Aorta (tissue), 5 donors: ENCODE results near the gene SENP2. TPM values are rescaled to one million over a fixed set of nuclear protein-coding genes. Genes with fewer than 3 reads are reported as not detected.
A peak's percentile ranks its signal among the peaks of the same experiment; 100 is the strongest.
"Not testable (repeated sequence)": the region's sequence is repeated elsewhere in the genome, so short reads cannot be mapped to it uniquely, and the experiment has no call there.

Source experiments
- ATAC-seq: fragments of 200-7000 bp; cut with Tn5 transposase; one replicate; pipeline ENCODE4 v1.9.1; 2022; ENCODE audit warnings: moderate library complexity; ENCODE audit not compliant: low FRiP score
- DNase-seq, 2 donors: peaks; one replicate each; pipeline ENCODE4 v3.0.0-alpha.2; 2020
- H3K27ac ChIP-seq, 2 donors: one replicate each; pipeline ENCODE4 v1.5.1; 2013; ENCODE audit warnings: low read length in 2 of 2, mild to moderate bottlenecking in 2 of 2, moderate library complexity in 2 of 2, control low read depth in 1 of 2, inconsistent platforms in 1 of 2, low read depth in 1 of 2
- H3K27me3 ChIP-seq, 2 donors: one replicate each; pipeline ENCODE4 v1.6.1; 2013; ENCODE audit warnings: control low read depth in 1 of 2, low read length in 1 of 2, mild to moderate bottlenecking in 1 of 2, moderate library complexity in 1 of 2; ENCODE audit not compliant: insufficient read depth in 2 of 2, control insufficient read depth in 1 of 2
- H3K36me3 ChIP-seq, 2 donors: one replicate each; pipeline ENCODE4 v1.6.1; 2013; ENCODE audit warnings: control low read depth in 1 of 2, low read length in 1 of 2, mild to moderate bottlenecking in 1 of 2; ENCODE audit not compliant: insufficient read depth in 2 of 2, control insufficient read depth in 1 of 2
- H3K4me1 ChIP-seq, 2 donors: one replicate each; pipeline ENCODE4 v1.6.1; 2013; ENCODE audit warnings: low read length in 2 of 2, control low read depth in 1 of 2, mild to moderate bottlenecking in 1 of 2, moderate library complexity in 1 of 2; ENCODE audit not compliant: insufficient read depth in 2 of 2, control insufficient read depth in 1 of 2
- H3K4me3 ChIP-seq, 2 donors: one replicate each; pipeline ENCODE4 v1.5.1; 2013; ENCODE audit warnings: low read length in 2 of 2, control low read depth in 1 of 2, mild to moderate bottlenecking in 1 of 2
- H3K9me3 ChIP-seq: one replicate; pipeline ENCODE4 v1.6.1; 2013; ENCODE audit warnings: mild to moderate bottlenecking, low read length; ENCODE audit not compliant: control insufficient read depth
- WGBS, 2 donors: extraction: QIAGEN DNeasy Blood & Tissue Kit; methylation state at CpG; one replicate each; pipeline ENCODE4 v1.1.7; 2013; 5-methylcytosine and 5-hydroxymethylcytosine counted together
- intact Hi-C, 2 donors: fragments of 100-400 bp; cut with DNase I; formaldehyde crosslinking; loops; one replicate each; pipeline versions ENCODE4 v1.14.2 to v1.15.0; 2022
- polyA plus RNA-seq, 2 donors: library from polyadenylated mRNA; stranded (reverse); fragments of 200-250 nt; gene quantifications; one replicate each; pipeline ENCODE4 v1.2.3, GENCODE V29; 2013
- total RNA-seq, 2 donors: library from RNA; stranded (reverse); fragmentation: NEBNext Ultra II Directional; extraction: Animal tissue kit (Norgen Biotek cat#: 25700); gene quantifications; one replicate each; pipeline ENCODE4 v1.2.1, GENCODE V29; 2021
- donor health status: healthy with polysubstance abuse.
- donor health status: Bipolar disorder and iron deficiency.
- donor health status: DM: no; HTN: no; CAD: no.
- donor health status: DM: no; HTN: no; CAD: no.
- donor health status: DM: yes; HTN: yes; CAD: no.

SENP2 gene
- total and polyA plus RNA-seq, 4 donors, result 13.6 to 41.6 (median 25.9) TPM

- no peaks in the 10 kb centered on the region for H3K36me3 ChIP-seq
- H3K27me3 ChIP-seq, result no peaks in the 10 kb centered on the region
- ATAC-seq (no peak), DNase-seq (no peak)
- H3K4me1 ChIP-seq, result no peaks in the 10 kb centered on the region
- H3K4me3 ChIP-seq, result no peak overlapping the region
- H3K27ac ChIP-seq, result no peak overlapping the region
- no peaks in the 10 kb centered on the region for H3K9me3 ChIP-seq
- intact Hi-C loops, result loop anchor here in 1 of 2 donors (5.0 kb wide), 1 partner anchor 59 kb away; the partner anchor contains the start of gene TMEM41A
- 81 to 86% methylated on average over 1 of the region's 1 CpG for WGBS, 2 donors
Measured at GRCh38 chr3:185555860-185556347, 30.2 kb upstream of the SENP2 start.

- not testable (repeated sequence) for DNase-seq, H3K27me3 ChIP-seq, H3K27ac ChIP-seq, H3K9me3 ChIP-seq, H3K4me3 ChIP-seq, H3K36me3 ChIP-seq, H3K4me1 ChIP-seq, ATAC-seq
- intact Hi-C loops, result loop anchor here in 1 of 2 donors (5.0 kb wide), 1 partner anchor 59 kb away; the partner anchor contains the start of gene TMEM41A
- 88 to 91% methylated on average over 6 of the region's 6 CpGs for WGBS, 2 donors
Measured at GRCh38 chr3:185556640-185557039, 29.5 kb upstream of the SENP2 start.

DNA sequence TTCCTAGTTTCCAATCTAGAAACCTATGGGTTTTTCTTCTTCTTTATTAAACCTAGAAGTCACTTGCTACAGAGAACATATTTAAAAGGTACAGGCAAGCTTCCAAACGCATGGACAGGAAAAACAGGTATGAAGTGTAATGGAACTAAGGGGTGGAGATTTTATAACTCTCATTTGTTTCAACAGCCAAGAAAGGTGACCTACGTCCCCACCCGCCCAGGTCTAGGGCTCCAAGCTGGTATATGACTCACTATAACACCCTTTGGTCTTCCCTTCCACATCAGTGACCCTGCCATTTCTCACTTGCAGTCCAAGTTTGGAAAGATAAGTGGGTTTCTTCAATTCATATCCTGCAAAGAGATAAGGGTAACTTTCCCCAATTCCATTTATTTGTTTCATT, 27.7 kb upstream of the SENP2 start:
- H3K27me3 ChIP-seq, result no peaks in the 10 kb centered on the region
- 84 to 93% methylated on average over 3 of the region's 3 CpGs for WGBS, 2 donors
- ATAC-seq (no peak), DNase-seq (no peak)
- no peaks in the 10 kb centered on the region for H3K9me3 ChIP-seq
- H3K4me1 ChIP-seq, result no peaks in the 10 kb centered on the region
- intact Hi-C loops, result loop anchor here in 1 of 2 donors (5.0 kb wide), 1 partner anchor 61 kb away; the partner anchor contains the start of gene TMEM41A
- H3K36me3 ChIP-seq, result no peaks in the 10 kb centered on the region
- H3K27ac ChIP-seq, result no peak overlapping the region
- H3K4me3 ChIP-seq, result no peak overlapping the region

DNA sequence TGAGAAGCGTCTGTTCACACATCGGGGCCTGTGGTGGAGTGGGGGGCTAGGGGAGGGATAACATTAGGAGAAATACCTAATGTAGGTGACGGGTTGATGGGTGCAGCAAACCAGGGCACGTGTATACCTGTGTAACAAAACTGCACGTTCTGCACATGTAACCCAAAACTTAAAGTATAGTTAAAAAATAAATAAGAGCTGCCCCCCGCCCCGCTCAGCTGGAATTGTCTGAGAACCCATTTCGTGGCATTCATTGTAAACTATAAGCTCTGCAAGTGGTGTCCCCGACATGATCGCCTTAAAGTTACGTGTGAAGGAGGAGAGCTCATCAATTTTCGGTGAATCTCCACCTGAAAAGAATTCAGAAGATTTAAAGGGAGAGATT, 26.4 kb upstream of the SENP2 start:
- H3K36me3 ChIP-seq, result no peaks in the 10 kb centered on the region
- no peak for ATAC-seq
- DNase-seq, result no peak
- intact Hi-C loops, result loop anchor here in 1 of 2 donors (5.0 kb wide), 1 partner anchor 62 kb away; the partner anchor contains the start of gene TMEM41A
- H3K27me3 ChIP-seq, result no peaks in the 10 kb centered on the region
- no peak overlapping the region for H3K4me3 ChIP-seq
- H3K9me3 ChIP-seq, result no peaks in the 10 kb centered on the region
- H3K27ac ChIP-seq, result no peak overlapping the region
- WGBS, 2 donors, result 85 to 88% methylated on average over 12 of the region's 12 CpGs
- H3K4me1 ChIP-seq, result no peaks in the 10 kb centered on the region

DNA sequence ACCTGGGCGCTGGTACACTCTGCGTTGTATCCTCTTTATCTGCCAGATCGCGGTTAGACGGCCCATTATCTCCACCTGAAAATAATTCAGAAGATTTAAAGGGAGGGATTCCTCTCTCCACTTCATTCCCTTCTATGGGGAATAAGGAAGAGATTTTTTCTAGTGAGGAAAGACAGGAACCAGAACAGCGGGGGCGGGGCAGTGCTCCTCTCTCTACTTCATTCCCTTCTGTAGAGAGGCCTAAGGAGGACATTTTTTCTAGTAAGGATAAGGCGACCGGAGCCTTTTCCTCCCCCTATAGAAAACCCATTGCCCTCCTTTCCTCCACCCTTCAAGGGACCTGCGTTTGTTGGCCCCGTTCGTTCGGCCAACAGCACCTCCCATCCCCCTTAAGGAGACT, 25.4 kb upstream of the SENP2 start:
- Histone ChIP-seq H3K9me3 (no peaks in the 10 kb centered on the region), H3K36me3 (no peaks in the 10 kb centered on the region), H3K27me3 (no peaks in the 10 kb centered on the region), H3K27ac (no peak overlapping the region), H3K4me1 (no peaks in the 10 kb centered on the region), H3K4me3 (no peak overlapping the region)
- ATAC-seq, result no peak
- intact Hi-C loops, result no loop called here
- WGBS, 2 donors, result 92 to 93% methylated on average over 13 of the region's 13 CpGs
- DNase-seq, result no peak

GRCh38 chr3:185561374-185561943, 24.6 kb upstream of the SENP2 start:
- H3K27ac ChIP-seq, result no peak overlapping the region
- ATAC-seq (no peak), DNase-seq (peak in 1 of 2 donors; percentile 73)
- no peaks in the 10 kb centered on the region for H3K27me3 ChIP-seq
- 80 to 82% methylated on average over 8 of the region's 8 CpGs for WGBS, 2 donors
- H3K36me3 ChIP-seq, result no peaks in the 10 kb centered on the region
- no peaks in the 10 kb centered on the region for H3K4me1 ChIP-seq
- no peak overlapping the region for H3K4me3 ChIP-seq
- no peaks in the 10 kb centered on the region for H3K9me3 ChIP-seq
- intact Hi-C loops, result no loop called here

GRCh38 chr3:185561958-185562357, 24.1 kb upstream of the SENP2 start:
- no peaks in the 10 kb centered on the region for H3K9me3 ChIP-seq
- H3K4me1 ChIP-seq, result no peaks in the 10 kb centered on the region
- H3K27ac ChIP-seq, result no peak overlapping the region
- ATAC-seq, result no peak
- WGBS, 2 donors, result 31% methylated on average over 5 of the region's 5 CpGs
- no peak for DNase-seq
- no peaks in the 10 kb centered on the region for H3K27me3 ChIP-seq
- intact Hi-C loops, result no loop called here
- H3K4me3 ChIP-seq, result no peak overlapping the region
- no peaks in the 10 kb centered on the region for H3K36me3 ChIP-seq

- WGBS, 2 donors, result 88% methylated on average over 5 of the region's 5 CpGs
- Histone ChIP-seq H3K36me3 (no peaks in the 10 kb centered on the region), H3K27ac (no peak overlapping the region), H3K4me1 (no peaks in the 10 kb centered on the region), H3K27me3 (no peaks in the 10 kb centered on the region), H3K9me3 (peaks cover 2% of the 10 kb centered on the region), H3K4me3 (no peak overlapping the region)
- intact Hi-C loops, result no loop called here
- DNase-seq (no peak), ATAC-seq (no peak)
Measured at GRCh38 chr3:185572183-185572582, 13.9 kb upstream of the SENP2 start.

- H3K27me3 ChIP-seq, intact Hi-C loops, H3K36me3 ChIP-seq, ATAC-seq, H3K4me3 ChIP-seq, DNase-seq, H3K27ac ChIP-seq, H3K9me3 ChIP-seq, H3K4me1 ChIP-seq: not testable (repeated sequence)
- 30 to 33% methylated on average over 17 of the region's 17 CpGs for WGBS, 2 donors
Measured at GRCh38 chr3:185575108-185575869, 10.8 kb upstream of the SENP2 start.
